NCI-H2227 (cell line): Measurements from ENCODE around the gene HES1.
"Not testable (repeated sequence)": the region's sequence is repeated elsewhere in the genome, so short reads cannot be mapped to it uniquely, and the experiment has no call there.

Experiments used
- DNase-seq: peaks from one replicate; lab custom pipeline; 2025; ENCODE audit not compliant: unreplicated experiment; lab: John Stamatoyannopoulos, UW

The HES1 gene, protein sequence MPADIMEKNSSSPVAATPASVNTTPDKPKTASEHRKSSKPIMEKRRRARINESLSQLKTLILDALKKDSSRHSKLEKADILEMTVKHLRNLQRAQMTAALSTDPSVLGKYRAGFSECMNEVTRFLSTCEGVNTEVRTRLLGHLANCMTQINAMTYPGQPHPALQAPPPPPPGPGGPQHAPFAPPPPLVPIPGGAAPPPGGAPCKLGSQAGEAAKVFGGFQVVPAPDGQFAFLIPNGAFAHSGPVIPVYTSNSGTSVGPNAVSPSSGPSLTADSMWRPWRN

GRCh38 chr3:194135806-194136518, at the start of gene HES1:
Gene HES1 (plus strand): TSS chr3:194136148. CDS start chr3:194136381, 233 bp downstream.
- DNase-seq = peak; percentile 80

- no peak for DNase-seq
These were observed 49.4 kb upstream of the HES1 start for GRCh38 chr3:194086388-194087075.

DNA sequence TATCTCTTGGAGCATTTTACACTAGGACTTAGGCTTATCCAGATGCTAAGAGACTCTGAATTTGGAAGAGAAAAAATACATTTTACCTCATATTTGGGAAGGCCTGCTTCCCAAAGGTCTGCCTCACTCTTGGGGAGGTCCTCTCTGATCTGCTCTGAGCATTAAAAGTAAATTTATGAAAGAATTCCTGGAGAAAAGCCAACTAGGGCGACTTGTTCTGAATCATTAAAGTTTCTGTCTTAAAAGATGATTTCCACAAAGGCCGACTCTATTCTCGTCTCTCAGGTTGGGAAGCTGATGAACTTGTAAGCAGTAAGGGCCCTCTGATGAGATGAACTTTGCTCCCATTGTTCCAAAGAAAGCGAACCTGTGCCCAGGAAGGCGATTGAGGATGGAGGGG, 48.7 kb upstream of the HES1 start:
- no peak for DNase-seq

- DNase-seq = no peak
These were observed 47.7 kb upstream of the HES1 start for GRCh38 chr3:194087995-194088855.

DNA sequence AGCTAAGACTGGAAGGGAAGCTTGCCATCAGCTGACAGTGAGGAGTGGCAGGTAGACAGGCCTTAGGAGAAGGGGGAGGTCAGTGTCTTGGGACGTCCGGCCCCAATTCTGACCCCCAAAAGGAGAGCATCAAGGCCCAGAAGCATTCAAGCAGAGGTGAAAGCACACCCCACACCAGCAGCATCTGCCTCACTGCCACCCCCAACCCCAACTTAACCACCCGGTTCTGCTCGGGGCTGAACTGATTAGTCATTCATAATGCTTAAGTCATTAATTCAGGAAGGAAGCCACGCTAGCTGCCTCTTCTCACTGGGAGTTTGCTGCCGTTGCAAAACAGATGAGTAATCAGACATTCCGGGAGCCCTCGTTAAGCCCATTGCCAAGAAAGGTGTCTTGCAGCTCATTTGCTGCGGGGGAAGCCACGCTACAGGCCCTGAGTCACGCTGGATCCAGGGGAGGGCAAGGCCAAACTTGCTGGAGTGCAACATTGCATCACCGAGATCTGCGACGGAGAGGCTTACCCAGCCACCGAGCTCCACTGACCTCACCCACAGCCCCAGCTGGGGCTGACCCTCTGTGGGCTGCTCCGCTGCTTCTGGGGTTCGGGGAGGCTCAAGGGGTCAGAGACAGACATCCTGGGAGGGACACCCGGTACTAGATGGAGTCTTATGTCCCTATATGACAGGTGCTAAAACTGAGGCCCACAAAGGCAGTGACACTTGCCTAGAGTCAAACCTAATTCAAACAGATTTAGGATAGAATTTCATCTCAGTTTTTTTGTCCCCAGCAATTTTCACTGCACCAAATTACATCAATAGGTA, 46.4 kb upstream of the HES1 start:
- no peak for DNase-seq

GRCh38 chr3:194090178-194090555, 45.8 kb upstream of the HES1 start:
- DNase-seq = not testable (repeated sequence)

- no peak for DNase-seq
These were observed 45.2 kb upstream of the HES1 start for GRCh38 chr3:194090716-194091115.

GRCh38 chr3:194091141-194091540, 44.8 kb upstream of the HES1 start:
- no peak for DNase-seq

- DNase-seq = not testable (repeated sequence)
These were observed 44.1 kb upstream of the HES1 start for GRCh38 chr3:194091897-194092296.

DNA sequence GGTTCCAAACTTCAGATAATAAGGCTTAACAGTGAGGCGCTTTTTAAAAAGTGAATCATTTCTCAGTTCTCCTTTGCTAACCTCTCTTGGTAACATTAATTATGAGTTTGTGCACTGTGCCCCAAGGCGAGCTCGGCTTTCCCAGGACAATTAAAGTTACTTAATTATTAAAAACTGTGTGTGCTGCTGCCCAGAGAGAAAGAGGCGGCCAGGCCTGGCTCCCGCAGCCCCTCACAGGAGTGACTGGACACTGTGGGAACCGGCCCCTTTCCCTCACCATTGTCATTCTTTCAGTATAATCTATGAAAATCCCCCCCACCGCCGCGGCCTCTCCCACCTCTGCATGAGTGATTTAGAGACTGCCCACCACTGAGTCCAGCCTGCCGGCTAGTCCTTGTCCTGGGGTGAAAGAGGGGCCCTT, 43.1 kb upstream of the HES1 start:
- DNase-seq = no peak

GRCh38 chr3:194093842-194094241, 42.1 kb upstream of the HES1 start:
- DNase-seq = no peak

DNA sequence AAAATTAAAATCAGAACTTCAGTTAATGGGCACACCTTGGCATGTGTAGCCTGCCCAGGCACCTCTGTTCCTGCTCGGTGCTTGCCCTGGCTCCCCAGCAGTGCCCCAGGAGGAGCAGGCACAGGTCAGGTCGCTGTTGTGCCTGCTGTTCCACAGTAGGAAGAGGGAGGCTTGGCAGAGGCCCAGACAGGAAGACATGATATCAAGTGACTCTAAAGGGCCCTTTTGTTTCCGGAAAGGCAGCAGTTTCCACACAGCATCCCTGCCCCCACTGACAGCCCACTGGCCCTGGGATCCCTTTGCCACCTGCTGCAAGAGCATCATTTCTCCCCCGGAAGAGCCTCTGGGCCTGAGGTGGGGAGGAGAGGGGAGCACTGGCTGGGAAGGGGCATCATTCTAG, 40.5 kb upstream of the HES1 start:
- DNase-seq = no peak

DNA sequence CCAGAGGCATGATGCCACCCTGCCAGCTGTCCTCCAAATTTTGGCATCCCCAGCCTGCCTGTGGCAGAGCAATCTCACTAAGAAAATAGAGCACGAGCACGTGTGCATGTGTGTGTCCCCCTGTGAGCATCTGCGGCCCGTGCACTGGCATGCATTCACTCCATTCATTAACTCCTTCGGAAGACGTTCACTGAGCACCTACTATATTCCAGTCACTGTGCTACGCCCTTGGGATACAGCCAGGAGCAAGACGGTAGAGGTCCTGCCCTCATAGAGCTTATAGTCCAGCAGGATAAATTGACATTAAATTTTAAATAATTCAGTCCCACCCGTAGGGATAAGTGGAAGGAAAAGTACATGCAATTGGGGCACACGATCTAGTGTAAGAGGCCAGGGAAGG, 40.0 kb upstream of the HES1 start:
- no peak for DNase-seq

- DNase-seq = peak; percentile 7
These were observed 38.6 kb upstream of the HES1 start for GRCh38 chr3:194097141-194097882.

GRCh38 chr3:194098081-194098842, 37.7 kb upstream of the HES1 start:
- no peak for DNase-seq

DNA sequence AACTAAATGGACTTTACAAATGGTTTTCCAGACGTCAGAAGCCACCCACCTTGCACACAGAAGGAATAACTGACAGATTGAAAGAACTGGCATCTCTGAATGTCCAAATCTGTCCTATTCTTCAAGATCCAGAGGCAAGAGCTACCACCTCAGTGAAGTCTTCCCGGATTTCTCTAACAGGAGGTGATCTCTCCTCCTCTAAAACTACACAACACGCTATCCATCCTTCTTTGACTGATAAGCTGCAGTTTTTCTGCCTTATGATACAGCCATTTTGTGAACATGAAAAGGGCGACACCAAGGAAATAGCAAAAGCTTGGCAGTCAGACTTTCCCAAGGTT, 37.1 kb upstream of the HES1 start:
- no peak for DNase-seq

DNA sequence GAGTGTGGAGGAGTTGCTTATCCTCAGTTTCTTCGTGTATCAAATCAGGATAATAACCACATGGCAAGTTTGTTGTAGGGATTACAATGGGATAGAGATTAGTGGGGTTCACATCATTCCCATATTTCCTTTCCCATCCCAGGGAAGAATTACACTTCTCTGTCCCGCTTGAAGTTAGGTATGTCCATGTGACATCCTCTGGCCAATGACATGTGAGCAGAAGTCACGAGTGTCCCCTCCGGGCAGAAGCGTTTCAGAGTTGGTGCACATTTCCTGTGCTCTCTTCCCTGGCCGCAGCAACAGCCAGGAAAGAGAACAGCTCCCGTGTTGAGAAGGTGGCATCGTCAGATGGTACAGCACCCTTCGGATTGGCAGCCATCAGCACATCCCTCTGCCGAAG, 36.7 kb upstream of the HES1 start:
- no peak for DNase-seq

GRCh38 chr3:194100856-194101390, 35.0 kb upstream of the HES1 start:
- no peak for DNase-seq
